AG10803 (cell line): Measurements from ENCODE around the gene PCDHA9.
"Not testable (repeated sequence)": the region's sequence is repeated elsewhere in the genome, so short reads cannot be mapped to it uniquely, and the experiment has no call there.

Experiments used
- DNase-seq: peaks from one replicate; pipeline ENCODE4 v3.0.0; 2010; ENCODE audit warnings: low read depth
- H3K4me3 ChIP-seq: 2 replicates; pipeline ENCODE4 v1.5.1; 2011; ENCODE audit warnings: mild to moderate bottlenecking, low read length, control low read depth
- CTCF ChIP-seq: conservative IDR thresholded peaks from 2 replicates; pipeline ENCODE4 v1.5.1; 2011; ENCODE audit warnings: mild to moderate bottlenecking, low read length, control low read depth, inconsistent platforms

PCDHA9 gene

GRCh38 chr5:140870221-140871201 is 22.3 kb downstream of the PCDHA9 start:
- H3K4me3 ChIP-seq: no peak overlapping the region
- TF ChIP-seq CTCF: no peak
- no peak for DNase-seq

- no peak for TF ChIP-seq CTCF
- H3K4me3 ChIP-seq: no peak within 1 kb of the TSS
- no peak for DNase-seq
Observed at GRCh38 chr5:140875085-140876065, 27.2 kb downstream of the PCDHA9 start, which contains the start of gene PCDHA12. Gene PCDHA12 (plus strand): TSS chr5:140875308. CDS start chr5:140875473, 165 bp downstream.

- DNase-seq, H3K4me3 ChIP-seq: not testable (repeated sequence)
Observed at GRCh38 chr5:140876541-140877261, 28.5 kb downstream of the PCDHA9 start.

- no peak for TF ChIP-seq CTCF
Observed at GRCh38 chr5:140877262-140877581, 29.0 kb downstream of the PCDHA9 start.

GRCh38 chr5:140881889-140882590 is 33.9 kb downstream of the PCDHA9 start, which contains the start of gene PCDHA13:
Gene PCDHA13 (plus strand): TSS chr5:140882124. CDS start chr5:140882269, 145 bp downstream.
- DNase-seq: no peak
- no peak within 1 kb of the TSS for H3K4me3 ChIP-seq

More at GRCh38 chr5:140877262-140877581, 29.0 kb downstream of the PCDHA9 start:
- no peak for DNase-seq
- H3K4me3 ChIP-seq: no peak overlapping the region

GRCh38 chr5:140882591-140882899 is 34.4 kb downstream of the PCDHA9 start:
- no peak for TF ChIP-seq CTCF
- no peak for DNase-seq
- no peak overlapping the region for H3K4me3 ChIP-seq

More at GRCh38 chr5:140881889-140882590, 33.9 kb downstream of the PCDHA9 start, which contains the start of gene PCDHA13:
- 0 out of 2 replicates have a peak, but pooled peaks have one; percentile 9 for TF ChIP-seq CTCF
